ENCODE measurements around the gene TDRD12.
"Not testable (repeated sequence)": the region's sequence is repeated elsewhere in the genome, so short reads cannot be mapped to it uniquely, and the experiment has no call there.

The TDRD12 gene

GRCh38 chr19:32830231-32831014 is 110.9 kb downstream of the TDRD12 start:
- DNase-seq (ENCODE audit: low spot score): no peak
- in situ Hi-C loops (cut with MboI; ENCODE audit: low pct_unique_long_range_greater_than_20kb, low sequenced_read_pairs, unreplicated experiment): no loop called here
- no peak for TF ChIP-seq CTCF (IDR thresholded peaks at IDR 0.05; ENCODE audit: extremely low read depth, insufficient read depth, missing control alignments)

- in situ Hi-C loops (cut with MboI; ENCODE audit: low pct_unique_long_range_greater_than_20kb, low sequenced_read_pairs, unreplicated experiment): no loop called here
- no peak for DNase-seq (ENCODE audit: low spot score)
- TF ChIP-seq CTCF (IDR thresholded peaks at IDR 0.05; ENCODE audit: extremely low read depth, insufficient read depth, missing control alignments): no peak
Measured at GRCh38 chr19:32831611-32832010, 112.0 kb downstream of the TDRD12 start.

- DNase-seq (ENCODE audit: low spot score); in situ Hi-C loops (cut with MboI; ENCODE audit: low pct_unique_long_range_greater_than_20kb, low sequenced_read_pairs, unreplicated experiment): not testable (repeated sequence)
Measured at GRCh38 chr19:32832094-32832493, 112.5 kb downstream of the TDRD12 start.

- in situ Hi-C loops (cut with MboI; ENCODE audit: low pct_unique_long_range_greater_than_20kb, low sequenced_read_pairs, unreplicated experiment): not testable (repeated sequence)
Measured at GRCh38 chr19:32832825-32833224, 113.3 kb downstream of the TDRD12 start.

GRCh38 chr19:32833388-32833787 is 113.8 kb downstream of the TDRD12 start:
- in situ Hi-C loops (cut with MboI; ENCODE audit: low pct_unique_long_range_greater_than_20kb, low sequenced_read_pairs, unreplicated experiment); DNase-seq (ENCODE audit: low spot score): not testable (repeated sequence)

More at GRCh38 chr19:32832825-32833224, 113.3 kb downstream of the TDRD12 start:
- DNase-seq (ENCODE audit: low spot score): not testable (repeated sequence)

GRCh38 chr19:32837531-32837930 is 118.0 kb downstream of the TDRD12 start:
- TF ChIP-seq CTCF (IDR thresholded peaks at IDR 0.05; ENCODE audit: extremely low read depth, insufficient read depth, missing control alignments): no peak
- in situ Hi-C loops (cut with MboI; ENCODE audit: low pct_unique_long_range_greater_than_20kb, low sequenced_read_pairs, unreplicated experiment): no loop called here
- DNase-seq (ENCODE audit: low spot score): no peak

- DNase-seq (ENCODE audit: low spot score): no peak
- in situ Hi-C loops (cut with MboI; ENCODE audit: low pct_unique_long_range_greater_than_20kb, low sequenced_read_pairs, unreplicated experiment): no loop called here
- TF ChIP-seq CTCF (IDR thresholded peaks at IDR 0.05; ENCODE audit: extremely low read depth, insufficient read depth, missing control alignments): no peak
Measured at GRCh38 chr19:32842061-32842460, 122.5 kb downstream of the TDRD12 start.

- DNase-seq (ENCODE audit: low spot score): no peak
- no peak for TF ChIP-seq CTCF (IDR thresholded peaks at IDR 0.05; ENCODE audit: extremely low read depth, insufficient read depth, missing control alignments)
- in situ Hi-C loops (cut with MboI; ENCODE audit: low pct_unique_long_range_greater_than_20kb, low sequenced_read_pairs, unreplicated experiment): no loop called here
Measured at GRCh38 chr19:32843716-32844245, 124.2 kb downstream of the TDRD12 start.

- in situ Hi-C loops (cut with MboI; ENCODE audit: low pct_unique_long_range_greater_than_20kb, low sequenced_read_pairs, unreplicated experiment); DNase-seq (ENCODE audit: low spot score): not testable (repeated sequence)
Measured at GRCh38 chr19:32848035-32848434, 128.5 kb downstream of the TDRD12 start.
